ENCODE results near the gene COL6A3. TPM values are rescaled to one million over a fixed set of nuclear protein-coding genes. Genes with fewer than 3 reads are reported as not detected.

Gene COL6A3
- total RNA-seq, 1 donor from 2014 or later = 124 TPM

GRCh38 chr2:237406371-237406895 lies 7.5 kb downstream of the COL6A3 start:
- Histone ChIP-seq H3K27me3 (ENCODE audit: control insufficient read depth, insufficient read depth, low read length) (peaks cover 2% of the 10 kb centered on the region), H3K4me3 (ENCODE audit: low read depth, low read length) (no peak overlapping the region), H3K36me3 (ENCODE audit: control insufficient read depth, insufficient read depth, low read length) (no peaks in the 10 kb centered on the region)
- TF ChIP-seq CTCF (IDR thresholded peaks at IDR 0.05; ENCODE audit: insufficient read depth, low read length, poor library complexity, severe bottlenecking) = no peak
- no peak for DNase-seq (ENCODE audit: low read depth)

- H3K27me3 ChIP-seq (ENCODE audit: control insufficient read depth, insufficient read depth, low read length) = no peaks in the 10 kb centered on the region
- no peaks in the 10 kb centered on the region for H3K36me3 ChIP-seq (ENCODE audit: control insufficient read depth, insufficient read depth, low read length)
- no peak for DNase-seq (ENCODE audit: low read depth)
- no peak overlapping the region for H3K4me3 ChIP-seq (ENCODE audit: low read depth, low read length)
- TF ChIP-seq CTCF (IDR thresholded peaks at IDR 0.05; ENCODE audit: insufficient read depth, low read length, poor library complexity, severe bottlenecking) = no peak
These were observed 8.4 kb downstream of the COL6A3 start for GRCh38 chr2:237405605-237406004.

- Histone ChIP-seq H3K4me3 (ENCODE audit: low read depth, low read length) (no peak overlapping the region), H3K27me3 (ENCODE audit: control insufficient read depth, insufficient read depth, low read length) (no peaks in the 10 kb centered on the region), H3K36me3 (ENCODE audit: control insufficient read depth, insufficient read depth, low read length) (no peaks in the 10 kb centered on the region)
- no peak for TF ChIP-seq CTCF (IDR thresholded peaks at IDR 0.05; ENCODE audit: insufficient read depth, low read length, poor library complexity, severe bottlenecking)
- DNase-seq (ENCODE audit: low read depth) = no peak
These were observed 8.9 kb downstream of the COL6A3 start for GRCh38 chr2:237405006-237405559.

GRCh38 chr2:237404413-237404812 lies 9.6 kb downstream of the COL6A3 start:
- DNase-seq (ENCODE audit: low read depth) = no peak
- no peak overlapping the region for H3K4me3 ChIP-seq (ENCODE audit: low read depth, low read length)
- H3K27me3 ChIP-seq (ENCODE audit: control insufficient read depth, insufficient read depth, low read length) = no peaks in the 10 kb centered on the region
- H3K36me3 ChIP-seq (ENCODE audit: control insufficient read depth, insufficient read depth, low read length) = no peaks in the 10 kb centered on the region
- TF ChIP-seq CTCF (IDR thresholded peaks at IDR 0.05; ENCODE audit: insufficient read depth, low read length, poor library complexity, severe bottlenecking) = no peak

- H3K27me3 ChIP-seq (ENCODE audit: control insufficient read depth, insufficient read depth, low read length) = no peaks in the 10 kb centered on the region
- no peak for DNase-seq (ENCODE audit: low read depth)
- TF ChIP-seq CTCF (IDR thresholded peaks at IDR 0.05; ENCODE audit: insufficient read depth, low read length, poor library complexity, severe bottlenecking) = no peak
- H3K36me3 ChIP-seq (ENCODE audit: control insufficient read depth, insufficient read depth, low read length) = no peaks in the 10 kb centered on the region
- no peak overlapping the region for H3K4me3 ChIP-seq (ENCODE audit: low read depth, low read length)
These were observed 10.7 kb downstream of the COL6A3 start for GRCh38 chr2:237403024-237403882.
